Hindlimb muscle (tissue), 1 donor: ENCODE data around the gene KIF5A. TPM values are rescaled to one million over a fixed set of nuclear protein-coding genes. Genes with fewer than 3 reads are reported as not detected.
"Not testable (repeated sequence)": the region's sequence is repeated elsewhere in the genome, so short reads cannot be mapped to it uniquely, and the experiment has no call there.

Experiments used
- DNase-seq: peaks from one replicate; pipeline ENCODE4 v3.0.0-alpha.2; 2013
- polyA plus RNA-seq: library from polyadenylated mRNA; unstranded; fragments of 120-200 nt; gene quantifications from one replicate; pipeline ENCODE4 v1.2.1, GENCODE V29; 2013; ENCODE audit not compliant: insufficient read length

The KIF5A gene
- polyA plus RNA-seq, 1 donor = not detected

DNA sequence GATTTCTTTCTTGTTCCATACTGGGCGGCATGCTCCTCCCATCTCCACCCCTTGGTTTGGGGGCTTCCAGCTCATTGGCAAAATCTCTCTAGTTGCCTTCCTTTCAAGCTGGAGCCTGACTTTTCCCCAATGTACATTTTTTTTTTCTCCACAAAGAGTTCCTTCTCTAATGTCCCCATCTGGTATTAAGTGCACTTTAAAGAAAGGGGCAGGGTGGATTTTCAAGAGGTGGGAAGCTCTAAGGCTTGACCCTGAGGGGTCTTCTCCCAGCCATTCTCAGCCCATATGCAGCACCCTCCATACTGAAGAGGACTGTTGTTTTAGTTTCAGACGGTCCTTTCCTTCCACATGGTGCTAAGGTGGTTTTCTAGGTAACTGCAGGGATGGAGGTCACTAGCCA, 35.3 kb downstream of the KIF5A start:
- DNase-seq = no peak

DNA sequence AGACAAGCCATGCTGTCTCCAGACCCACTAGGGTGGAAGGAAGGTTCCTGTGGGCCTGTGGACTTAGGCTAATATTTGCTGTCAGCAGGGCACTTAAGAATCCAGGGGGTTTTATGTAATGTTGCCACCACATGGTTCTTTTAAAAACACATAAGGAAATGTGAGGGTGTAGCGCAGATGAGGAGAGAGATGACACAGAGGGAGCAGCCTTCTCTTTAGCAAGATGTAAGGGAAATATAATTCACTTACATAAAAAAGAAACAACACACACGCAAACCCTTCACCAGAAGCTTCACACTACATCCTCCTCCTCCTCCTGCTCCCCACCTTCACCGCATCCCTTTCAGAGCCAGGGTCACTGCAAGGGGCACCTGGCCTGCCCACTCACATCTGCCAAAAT, 36.3 kb downstream of the KIF5A start:
- DNase-seq = no peak

DNA sequence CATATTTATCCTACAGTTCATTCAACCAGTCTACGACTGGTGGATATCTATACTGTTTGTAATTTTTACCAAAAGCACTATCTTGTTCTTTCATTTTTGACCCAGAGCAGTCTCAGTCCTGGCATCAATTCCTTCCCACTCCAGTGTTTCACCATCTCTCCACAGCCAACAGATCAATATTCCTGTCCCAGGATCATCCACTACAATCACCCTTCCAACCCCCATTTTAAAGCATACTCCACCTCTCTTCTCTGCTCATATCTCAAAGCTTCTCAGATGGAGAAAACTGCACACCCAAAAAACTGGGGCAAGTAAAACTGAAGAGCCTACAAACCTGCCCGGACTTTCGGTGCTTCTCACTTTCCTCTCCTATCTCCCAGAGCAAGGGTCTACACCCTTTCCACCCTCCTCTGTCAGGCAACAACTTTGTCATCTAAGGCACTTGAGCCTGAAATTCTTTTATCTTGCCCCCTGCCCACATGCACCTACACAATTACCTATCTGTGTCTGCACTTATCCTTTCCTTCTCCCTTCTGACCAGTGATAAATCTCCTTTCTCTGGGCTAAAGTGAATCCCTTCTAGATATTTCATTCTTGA, 37.1 kb downstream of the KIF5A start:
- no peak for DNase-seq

DNA sequence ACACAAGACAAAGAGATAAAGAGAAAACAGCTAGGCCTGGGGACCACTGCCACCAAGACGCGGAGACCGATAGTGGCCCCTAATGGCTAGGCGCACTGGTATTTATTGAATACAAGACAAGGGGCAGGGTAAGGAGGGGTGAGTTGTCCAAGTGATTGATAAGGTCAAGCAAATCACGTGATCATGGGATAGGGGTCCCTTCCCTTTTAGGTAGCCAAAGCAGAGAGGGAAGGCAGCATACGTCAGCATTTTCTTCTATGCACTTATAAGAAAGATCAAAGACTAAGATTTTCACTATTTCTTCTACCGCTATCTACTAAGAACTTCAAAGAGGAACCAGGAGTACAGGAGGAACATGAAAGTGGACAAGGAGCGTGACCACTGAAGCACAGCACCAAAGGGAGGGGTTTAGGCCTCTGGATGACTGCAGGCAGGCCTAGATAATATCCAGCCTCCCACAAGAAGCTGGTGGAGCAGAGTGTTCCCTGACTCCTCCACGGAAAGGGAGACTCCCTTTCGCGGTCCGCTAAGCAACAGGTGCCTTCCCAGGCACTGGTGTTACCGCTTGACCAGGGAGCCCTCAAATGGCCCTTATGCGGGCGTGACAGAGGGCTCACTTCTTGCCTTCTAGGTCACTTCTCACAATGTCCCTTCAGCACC, 39.2 kb downstream of the KIF5A start:
- not testable (repeated sequence) for DNase-seq

- no peak for DNase-seq
These were observed 40.6 kb downstream of the KIF5A start for GRCh38 chr12:57590479-57590863.

- peak; percentile 56 for DNase-seq
These were observed 41.3 kb downstream of the KIF5A start, which contains the start of gene PIP4K2C for GRCh38 chr12:57590864-57591781. PIP4K2C (plus strand) TSS chr12:57591192; CDS start chr12:57591290, 98 bp downstream.

DNA sequence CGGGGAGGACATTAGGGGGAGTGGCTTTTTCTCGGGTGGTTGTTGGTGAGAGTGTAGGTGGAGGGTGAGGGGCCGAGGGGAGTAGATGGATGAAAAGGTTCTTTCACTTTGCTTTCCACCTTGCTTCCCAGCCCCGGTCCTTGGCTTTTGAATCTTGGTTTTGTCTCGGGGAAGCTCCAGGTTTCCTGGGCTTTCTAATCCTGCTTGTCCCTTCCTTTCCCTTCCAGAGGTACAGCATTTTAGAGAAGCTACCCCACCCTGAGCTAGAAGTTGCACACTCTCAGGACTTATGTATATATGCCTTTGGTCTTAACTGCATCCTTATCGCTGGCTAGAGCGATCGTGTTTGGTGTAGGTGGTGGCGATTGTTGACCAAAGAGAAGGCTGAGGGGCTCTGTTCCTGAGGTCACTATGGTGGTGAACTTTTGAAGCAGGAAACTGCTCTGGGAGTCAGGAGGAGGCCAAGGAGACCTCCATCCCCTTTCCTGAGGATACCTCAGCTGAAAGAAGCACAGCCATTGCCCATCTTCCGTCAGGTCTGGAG, 42.0 kb downstream of the KIF5A start:
- DNase-seq = no peak

GRCh38 chr12:57592551-57593165, 42.8 kb downstream of the KIF5A start:
- DNase-seq = no peak

DNA sequence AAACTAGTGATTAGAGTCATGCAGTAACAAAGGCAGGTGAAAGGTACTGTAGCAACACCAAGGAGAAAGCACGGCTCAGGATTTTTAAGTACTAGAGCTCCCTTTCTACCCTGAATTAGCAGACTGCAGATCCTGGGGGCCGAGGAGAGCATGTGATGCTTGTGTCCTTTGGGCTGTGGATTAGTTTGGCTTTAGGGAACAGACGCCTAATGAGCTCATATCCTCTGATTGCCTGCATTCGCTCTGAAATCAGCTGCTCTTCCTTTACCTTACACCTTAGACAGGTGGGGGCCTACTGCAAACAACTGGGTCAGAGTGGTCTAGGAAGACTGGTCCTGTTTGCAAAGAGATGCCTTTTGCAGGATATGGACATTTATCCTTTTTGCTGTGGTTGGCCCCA, 43.3 kb downstream of the KIF5A start:
- DNase-seq = no peak

- no peak for DNase-seq
These were observed 50.6 kb downstream of the KIF5A start for GRCh38 chr12:57600395-57600794.

DNA sequence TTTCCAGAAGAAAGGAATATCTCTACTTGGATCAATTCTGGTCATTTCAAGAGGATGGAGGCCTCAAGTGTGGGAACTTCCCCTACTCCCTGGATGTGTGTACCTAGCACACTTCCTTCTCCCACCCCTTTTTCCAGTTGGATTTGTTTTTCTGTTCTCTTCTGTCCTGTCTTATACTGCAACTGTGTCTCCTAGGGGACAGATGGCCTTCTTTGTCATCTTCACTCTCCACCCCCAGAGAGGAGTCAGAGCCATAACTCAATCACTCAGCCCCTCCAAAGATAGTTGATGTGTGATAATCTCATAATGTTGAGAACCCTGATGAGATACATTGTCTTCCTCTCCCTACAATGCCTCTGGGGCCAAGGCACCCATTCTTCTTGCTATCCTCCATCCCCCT, 52.7 kb downstream of the KIF5A start:
- DNase-seq = no peak

DNA sequence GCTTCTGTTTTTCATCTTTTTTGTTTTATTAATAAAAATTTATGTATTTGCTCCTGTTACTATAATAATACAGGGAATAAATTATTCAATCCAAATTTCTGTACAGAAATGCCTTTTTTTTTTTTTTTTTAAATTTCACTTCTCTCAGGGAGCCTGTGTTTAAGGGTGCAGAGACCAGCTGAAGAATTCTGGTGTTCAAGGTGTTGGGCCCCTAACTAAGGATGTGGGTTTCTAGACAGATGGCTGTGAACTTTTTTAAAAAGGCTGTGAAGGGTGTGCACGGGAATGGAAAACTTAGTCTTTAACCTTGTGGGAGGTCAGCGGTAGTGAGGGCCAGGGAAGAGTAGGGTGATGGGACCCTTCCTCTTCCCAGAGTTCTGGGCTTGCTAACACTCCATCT, 53.5 kb downstream of the KIF5A start:
- no peak for DNase-seq

GRCh38 chr12:57603815-57604453, 54.1 kb downstream of the KIF5A start:
- peak; percentile 77 for DNase-seq

DNA sequence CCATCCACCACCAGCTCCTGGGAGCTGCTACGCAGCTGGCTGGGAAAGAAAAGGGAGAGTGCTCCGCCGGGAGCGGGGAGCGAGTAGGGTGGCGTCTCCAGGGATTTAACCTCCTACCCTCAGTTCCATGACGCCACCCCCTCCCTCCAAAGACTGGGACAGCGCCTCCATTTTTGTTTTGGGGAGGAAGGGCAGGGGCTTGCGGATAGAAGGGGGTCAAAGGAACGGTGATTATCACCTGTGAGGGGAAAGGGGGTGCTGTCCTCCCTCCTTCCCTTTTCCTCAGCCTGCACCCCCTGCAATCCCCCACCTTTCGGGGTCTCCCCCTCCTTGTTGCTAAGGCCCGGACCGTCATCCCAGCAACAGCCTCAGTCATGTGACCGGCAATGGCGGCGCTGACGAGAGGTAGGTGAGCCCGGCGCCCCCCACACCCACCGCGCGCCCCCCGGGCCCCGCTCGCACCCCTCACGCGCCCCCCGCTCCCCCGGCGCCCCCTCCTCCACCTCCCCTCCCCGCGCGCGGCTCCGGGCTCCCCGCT, 54.7 kb downstream of the KIF5A start, which contains the start of gene DTX3:
TSS of gene DTX3 (plus strand) at position 371 of the 538 bp plus-strand sequence. CDS start 1,694 bp downstream, outside the sequence.
- DNase-seq = peak; percentile 40

- peak; percentile 29 for DNase-seq
These were observed 55.4 kb downstream of the KIF5A start for GRCh38 chr12:57604992-57605810.

DNA sequence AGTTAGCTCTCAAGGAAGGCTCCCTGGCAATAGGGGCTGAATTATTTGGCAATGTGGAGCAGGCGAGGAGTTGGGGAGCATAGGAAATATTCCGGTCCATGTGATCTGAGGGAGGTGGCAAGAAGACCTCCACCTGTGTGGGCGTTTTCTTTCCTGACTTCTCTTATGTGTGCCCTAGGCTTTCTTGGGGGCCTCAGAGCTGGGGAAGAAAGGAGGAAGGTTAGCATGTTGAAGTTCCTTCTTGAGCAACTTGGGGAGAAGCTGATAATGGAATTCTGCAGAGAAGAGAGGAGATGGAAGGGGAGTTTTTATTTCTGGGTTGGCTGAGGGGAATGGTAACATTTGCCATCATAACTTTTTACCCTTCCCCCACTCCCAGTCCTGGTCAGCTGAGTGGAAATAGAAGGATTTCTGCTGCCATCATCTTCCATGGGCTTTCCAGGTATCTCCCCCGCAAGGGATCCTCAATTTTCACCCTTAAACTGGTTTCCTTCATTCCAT, 56.0 kb downstream of the KIF5A start:
- no peak for DNase-seq

- no peak for DNase-seq
These were observed 56.6 kb downstream of the KIF5A start for GRCh38 chr12:57606399-57606798.

GRCh38 chr12:57606821-57607220, 57.0 kb downstream of the KIF5A start:
- DNase-seq = no peak

GRCh38 chr12:57607958-57608663, 58.3 kb downstream of the KIF5A start:
- DNase-seq = no peak
